Stimulated activated CD4-positive, alpha-beta T cell treated with anti-CD3 and anti-CD28 coated beads, TNF-alpha, amount 100 ng/mL, for 48 hours (primary cell): ENCODE measurements around the gene GNG8.
A peak's percentile ranks its signal among the peaks of the same experiment; 100 is the strongest.
"Not testable (repeated sequence)": the region's sequence is repeated elsewhere in the genome, so short reads cannot be mapped to it uniquely, and the experiment has no call there.

ENCODE experiments used
- DNase-seq, 3 donors: peaks; one replicate each; pipeline ENCODE4 v3.0.0-alpha.2; 2020; ENCODE audit warnings: low read depth in 3 of 3

Gene GNG8

DNA sequence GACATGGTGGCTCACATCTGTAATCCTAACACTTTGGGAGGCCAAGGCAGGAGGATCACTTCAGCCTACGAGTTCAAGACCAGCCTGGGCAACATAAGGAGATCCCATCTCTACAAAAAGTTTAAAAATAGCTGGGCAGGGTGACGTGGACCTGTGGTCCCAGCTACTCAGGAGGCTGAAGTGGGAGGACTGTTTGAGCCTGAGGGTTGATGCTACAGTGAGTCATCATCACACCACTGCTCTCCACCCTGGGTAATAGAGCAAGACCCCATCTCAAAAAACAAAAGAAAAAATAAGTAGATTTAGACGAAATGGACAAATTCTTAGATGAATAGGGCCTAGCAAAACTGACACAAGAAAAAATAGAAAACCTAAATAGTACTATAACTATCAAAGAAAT lies 10.4 kb upstream of the GNG8 start:
- no peak for DNase-seq

DNA sequence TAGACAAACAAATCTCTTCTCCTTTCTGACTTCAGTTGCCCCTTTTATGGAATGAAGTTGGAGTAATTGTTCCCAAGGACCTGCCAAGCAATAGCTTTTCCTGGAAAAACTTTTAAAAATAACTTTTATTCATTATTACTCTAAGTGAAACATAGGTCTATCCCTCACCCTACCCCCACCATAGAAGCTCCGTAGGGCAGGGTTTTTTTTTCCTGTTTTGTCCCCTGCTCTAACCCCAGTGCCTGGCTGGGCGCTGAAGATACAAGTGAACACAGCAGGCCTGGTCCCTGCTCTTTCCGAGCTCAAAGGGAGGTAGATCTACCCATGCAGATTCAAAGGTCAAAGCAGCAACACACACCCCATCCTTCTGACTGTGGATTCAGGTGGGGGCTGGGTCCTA lies 8.7 kb upstream of the GNG8 start:
- no peak for DNase-seq

DNA sequence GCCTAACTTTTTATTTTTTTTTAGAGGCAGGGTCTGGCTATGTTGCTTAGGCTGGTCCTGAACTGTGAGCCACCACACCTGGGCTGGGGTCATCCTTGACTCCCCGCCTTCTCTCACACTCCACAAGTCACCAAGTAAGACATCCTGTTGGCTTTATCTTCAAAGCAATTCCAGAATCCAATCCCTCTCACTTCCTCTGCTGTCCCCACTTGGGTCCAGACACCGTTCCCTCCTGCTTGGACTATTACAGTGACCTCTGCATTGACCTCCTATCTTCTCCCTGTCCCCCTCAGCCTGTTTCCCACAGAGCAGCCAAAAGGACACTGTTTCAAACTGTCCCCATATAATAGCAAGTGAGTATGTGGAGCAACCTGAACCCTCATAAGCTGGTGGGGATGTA lies 4.7 kb upstream of the GNG8 start:
- DNase-seq: no peak

DNA sequence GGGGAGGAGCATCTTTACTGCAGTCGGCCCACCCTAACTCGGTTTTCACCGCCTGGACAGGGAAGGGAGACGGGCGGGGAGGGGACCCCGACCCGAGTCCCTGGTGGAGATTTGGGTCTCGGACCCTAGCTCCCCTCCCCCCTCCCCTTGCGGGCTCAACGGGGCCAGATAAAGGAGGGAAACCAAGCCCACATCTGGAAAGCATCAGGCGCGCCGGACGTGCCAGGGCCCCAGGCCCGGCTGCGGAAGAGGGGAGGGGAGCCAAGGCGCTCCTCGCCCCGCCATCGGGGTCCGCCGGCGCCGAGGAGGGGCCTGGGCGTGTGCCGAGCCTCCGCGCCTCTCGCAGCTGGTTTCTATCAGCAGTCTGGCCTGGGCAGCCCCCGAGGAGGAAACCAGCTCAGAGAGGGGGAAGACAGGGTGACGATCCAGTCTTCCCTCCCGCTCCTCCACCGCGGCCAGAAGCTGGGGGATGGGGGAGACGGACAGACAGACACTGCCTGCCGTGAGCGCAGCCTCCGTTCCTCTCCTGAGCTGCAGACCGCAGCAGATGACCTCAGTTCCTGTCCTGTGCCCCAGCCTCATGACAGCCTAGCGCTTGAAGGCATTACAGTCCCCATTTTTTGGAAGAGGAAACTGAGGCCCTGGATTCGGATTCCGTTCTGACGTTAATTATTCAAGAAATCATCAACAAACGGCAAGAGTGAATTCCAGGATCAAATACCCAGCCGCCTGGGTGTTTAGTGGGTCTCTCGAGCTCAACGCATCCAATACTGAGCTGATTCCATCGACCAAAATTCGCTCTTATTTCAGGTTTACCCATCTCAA lies 3.6 kb upstream of the GNG8 start:
- DNase-seq: no peak

- DNase-seq: no peak
Observed at GRCh38 chr19:46637224-46637623, 1.2 kb upstream of the GNG8 start.

DNA sequence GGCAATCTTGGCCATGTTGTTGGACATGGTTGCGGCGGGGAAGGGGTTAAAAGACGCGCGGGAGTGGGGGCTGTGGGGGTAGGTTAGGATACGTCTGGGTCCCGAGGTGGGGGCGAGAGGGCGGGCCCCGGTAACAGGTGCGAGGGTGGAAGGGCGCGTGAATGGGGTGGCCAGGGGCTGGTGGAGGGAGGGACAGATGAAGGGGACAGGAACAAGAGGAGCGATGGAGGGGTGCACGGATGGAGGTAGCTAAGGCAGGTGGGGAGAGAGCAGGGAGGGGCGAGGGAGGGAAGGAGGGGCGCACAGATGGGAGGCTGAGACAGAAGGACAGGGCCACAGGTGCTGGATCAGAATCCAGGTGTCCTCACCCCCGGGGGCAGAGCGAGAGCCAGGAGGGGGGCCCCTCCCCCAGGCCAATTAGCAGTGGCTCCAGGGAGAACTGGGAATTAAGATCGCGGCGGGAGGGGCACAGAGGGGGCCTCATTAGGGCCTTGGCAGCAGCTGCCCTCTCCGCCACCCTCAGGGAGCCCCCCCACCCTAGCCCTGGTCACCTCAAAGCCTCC lies 1.3 kb downstream of the GNG8 start:
- DNase-seq: no peak

GRCh38 chr19:46634045-46634655 lies 1.9 kb downstream of the GNG8 start:
- peak; percentile 93 to 99 (median 95) for DNase-seq

- no peak for DNase-seq
Observed at GRCh38 chr19:46633130-46633529, 2.9 kb downstream of the GNG8 start.

DNA sequence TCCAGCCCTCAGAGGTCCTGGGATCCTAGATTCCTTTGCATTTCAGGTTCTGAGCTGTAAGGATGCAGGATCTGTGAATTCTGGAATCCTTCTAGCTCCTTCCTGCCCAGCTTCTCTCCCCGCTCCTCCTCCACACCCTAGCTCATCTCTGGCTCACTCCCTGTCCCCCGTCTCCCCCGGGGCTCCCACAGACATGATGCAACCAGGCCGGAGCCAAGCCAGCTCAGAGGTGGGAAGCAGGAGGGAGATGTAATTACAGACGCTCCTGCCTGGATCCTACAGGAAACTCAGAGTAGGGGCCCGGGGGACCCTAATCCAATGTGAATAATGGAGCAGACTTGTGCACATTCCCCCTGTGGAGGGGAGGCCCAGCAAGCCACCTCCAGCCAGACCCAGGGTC lies 4.5 kb downstream of the GNG8 start:
- no peak for DNase-seq

- DNase-seq: no peak
Observed at GRCh38 chr19:46630586-46631205, 5.3 kb downstream of the GNG8 start.

GRCh38 chr19:46629546-46630025 lies 6.4 kb downstream of the GNG8 start:
- DNase-seq: no peak

DNA sequence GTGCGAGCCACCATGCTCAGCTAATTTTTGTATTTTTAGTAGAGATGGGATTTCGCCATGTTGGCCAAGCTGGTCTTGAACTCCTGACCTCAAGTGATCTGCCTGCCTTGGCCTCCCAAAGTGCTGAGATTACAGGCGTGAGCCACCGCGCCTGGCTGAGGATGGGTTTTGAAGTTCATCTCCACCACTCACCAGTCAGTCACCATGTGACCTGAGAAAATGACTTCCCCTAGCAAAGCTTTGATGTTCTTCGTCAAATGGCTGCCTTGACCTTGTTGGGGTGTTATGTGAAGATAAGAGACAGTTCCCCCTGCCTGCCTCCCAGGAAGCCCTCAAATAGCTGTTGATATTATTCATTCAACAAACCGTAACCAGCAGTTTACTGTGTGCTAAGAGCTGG lies 7.0 kb downstream of the GNG8 start:
- DNase-seq: not testable (repeated sequence)

GRCh38 chr19:46626446-46626845 lies 9.6 kb downstream of the GNG8 start:
- no peak for DNase-seq

GRCh38 chr19:46625731-46626130 lies 10.3 kb downstream of the GNG8 start:
- no peak for DNase-seq

DNA sequence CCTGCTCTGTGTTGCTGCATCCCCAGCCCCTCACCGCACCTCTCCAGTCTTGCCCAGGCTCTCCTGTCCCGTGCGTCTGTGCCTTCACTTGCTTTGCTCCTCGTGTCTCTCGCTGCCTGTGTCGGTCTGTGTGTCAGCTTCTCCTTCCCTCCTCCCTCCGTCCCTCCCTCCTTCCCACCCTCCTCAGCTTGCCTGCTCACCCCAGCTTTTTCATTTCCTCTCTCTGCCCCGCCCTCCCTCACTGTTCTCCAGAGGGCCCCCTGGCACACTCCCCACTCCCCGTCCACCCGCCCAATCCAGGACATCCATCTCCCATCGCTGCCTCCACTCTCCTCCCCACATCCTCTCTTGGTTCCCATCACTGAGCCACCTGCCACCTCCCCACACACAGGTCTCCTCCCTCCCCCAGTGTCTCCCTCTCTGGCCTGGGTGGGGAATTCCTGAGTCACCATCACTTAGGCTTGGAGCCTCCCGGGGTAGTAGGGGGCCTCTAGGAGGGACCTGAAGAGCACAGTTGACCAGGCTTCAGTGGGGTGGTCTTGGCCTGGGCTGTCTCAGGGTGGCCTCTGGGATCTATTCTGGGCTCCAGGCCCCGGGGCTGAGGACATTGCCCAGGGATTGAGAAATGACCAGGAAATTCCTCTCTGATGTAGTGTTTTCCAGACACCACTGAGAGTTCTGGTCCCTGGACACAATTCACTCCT lies 10.9 kb downstream of the GNG8 start, which contains the start of gene PTGIR:
Gene PTGIR, minus strand, starts transcription at position 132 of the 704 bp plus-strand sequence. CDS start 864 bp downstream, outside the sequence.
- DNase-seq: no peak

- DNase-seq: no peak
Observed at GRCh38 chr19:46623915-46624502, 12.0 kb downstream of the GNG8 start.

DNA sequence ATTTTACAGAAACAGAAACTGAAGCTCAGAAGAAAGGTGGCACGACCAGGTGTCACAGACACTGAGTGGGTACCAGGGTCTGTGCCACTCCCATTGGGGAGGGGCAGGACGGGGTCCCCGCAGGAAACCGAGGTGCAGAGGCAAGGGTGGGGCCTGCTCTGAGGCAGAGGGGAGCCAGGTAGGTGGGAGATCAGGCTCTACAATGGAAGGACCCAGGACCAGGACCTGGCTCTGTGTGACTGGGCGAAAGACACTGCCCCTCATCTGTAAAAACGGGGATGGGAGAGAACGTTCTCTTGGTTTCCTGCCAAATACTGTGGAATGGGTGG lies 13.9 kb downstream of the GNG8 start:
- no peak for DNase-seq

- DNase-seq: no peak
Observed at GRCh38 chr19:46621191-46622117, 14.5 kb downstream of the GNG8 start.

DNA sequence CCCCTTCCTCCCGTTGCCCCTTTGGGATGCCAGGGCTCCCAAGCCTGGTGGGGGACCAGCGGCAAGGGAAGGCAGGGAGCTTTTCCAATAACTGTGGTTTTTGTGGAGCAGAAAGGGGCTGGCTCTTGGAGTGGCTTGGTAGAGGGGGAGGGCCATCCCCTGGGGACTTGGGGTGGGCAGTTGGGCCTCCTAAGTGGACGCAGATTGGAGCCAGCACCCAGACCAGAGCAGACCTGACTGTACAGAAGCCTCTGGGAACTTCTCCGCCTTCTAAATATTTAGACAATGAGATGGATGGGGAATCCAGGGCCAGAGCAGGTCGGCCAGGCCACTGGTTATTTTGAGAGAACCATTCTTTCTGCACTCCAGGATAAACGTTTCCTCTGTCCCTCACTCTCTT lies 15.3 kb downstream of the GNG8 start:
- no peak for DNase-seq

GRCh38 chr19:46620267-46620666 lies 15.7 kb downstream of the GNG8 start:
- no peak for DNase-seq
